ENCODE results near the gene MGAT5.
A peak's percentile ranks its signal among the peaks of the same experiment; 100 is the strongest.

MGAT5 gene

GRCh38 chr2:134344954-134345697, 91.3 kb downstream of the MGAT5 start:
- ATAC-seq (replicated peaks; ENCODE audit: extremely low read depth, poor library complexity, severe bottlenecking) (no peak), DNase-seq (ENCODE audit: low spot score in 2 of 2) (no peak)
- no peaks in the 10 kb centered on the region for H3K27me3 Mint-ChIP-seq
- no peak overlapping the region for H3K4me3 Mint-ChIP-seq
- H3K27ac Mint-ChIP-seq (ENCODE audit: low read depth): no peak overlapping the region
- H3K9me3 Mint-ChIP-seq: no peaks in the 10 kb centered on the region
- H3K4me1 Mint-ChIP-seq: no peaks in the 10 kb centered on the region
- H3K36me3 Mint-ChIP-seq (ENCODE audit: insufficient read depth): peaks cover 14% of the 10 kb centered on the region

DNA sequence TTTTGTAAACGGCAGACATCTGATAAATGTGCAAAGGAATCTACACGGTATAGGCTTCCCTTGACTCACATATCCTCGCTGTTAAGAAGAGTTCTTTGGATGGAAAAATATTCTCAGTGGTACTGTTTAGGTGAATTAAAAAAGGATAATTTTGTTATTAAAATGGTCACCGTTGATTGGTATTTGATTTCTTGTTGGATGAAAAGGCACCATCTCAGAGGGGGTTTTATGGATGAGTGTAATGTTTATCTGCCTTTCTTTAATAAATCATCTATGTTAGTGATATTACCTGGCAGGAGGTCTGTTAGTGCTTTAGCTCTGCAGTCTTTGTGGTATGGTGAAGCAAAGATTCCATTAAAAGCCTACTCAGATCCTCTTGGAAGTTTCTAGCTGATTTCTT, 92.3 kb downstream of the MGAT5 start:
- Mint-ChIP-seq H3K9me3 (no peaks in the 10 kb centered on the region), H3K27ac (ENCODE audit: low read depth) (no peak overlapping the region), H3K36me3 (ENCODE audit: insufficient read depth) (peaks cover 12% of the 10 kb centered on the region), H3K4me3 (no peak overlapping the region), H3K4me1 (no peaks in the 10 kb centered on the region), H3K27me3 (no peaks in the 10 kb centered on the region)
- ATAC-seq (replicated peaks; ENCODE audit: extremely low read depth, poor library complexity, severe bottlenecking): no peak
- DNase-seq (ENCODE audit: low spot score in 2 of 2): no peak

DNA sequence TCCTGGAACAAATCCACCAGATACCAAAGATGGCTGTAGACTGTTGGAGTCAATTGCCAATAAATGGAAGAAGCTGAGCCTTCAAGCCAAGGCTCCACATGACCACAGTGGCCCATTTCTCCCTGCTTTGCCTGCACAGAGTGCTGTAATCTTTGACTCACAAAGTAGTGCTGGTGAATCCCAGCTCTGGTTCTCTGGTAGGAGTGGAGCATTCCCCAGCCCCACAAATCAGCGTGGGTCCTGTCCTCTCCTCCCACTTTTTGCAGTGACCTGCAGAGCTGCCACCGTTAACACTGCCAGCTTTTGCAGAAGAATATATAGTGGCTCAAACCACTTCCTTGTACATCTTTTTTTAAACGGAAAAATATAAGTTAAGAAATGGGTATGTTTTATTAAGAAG, 93.9 kb downstream of the MGAT5 start:
- Mint-ChIP-seq H3K4me3 (no peak overlapping the region), H3K9me3 (no peaks in the 10 kb centered on the region), H3K27me3 (no peaks in the 10 kb centered on the region), H3K27ac (ENCODE audit: low read depth) (no peak overlapping the region), H3K4me1 (no peaks in the 10 kb centered on the region), H3K36me3 (ENCODE audit: insufficient read depth) (peaks cover 18% of the 10 kb centered on the region)
- ATAC-seq (replicated peaks; ENCODE audit: extremely low read depth, poor library complexity, severe bottlenecking) (no peak), DNase-seq (ENCODE audit: low spot score in 2 of 2) (no peak)

GRCh38 chr2:134348239-134348638, 94.4 kb downstream of the MGAT5 start:
- ATAC-seq (replicated peaks; ENCODE audit: extremely low read depth, poor library complexity, severe bottlenecking): no peak
- Mint-ChIP-seq H3K27ac (ENCODE audit: low read depth) (no peak overlapping the region), H3K4me3 (no peak overlapping the region), H3K4me1 (no peaks in the 10 kb centered on the region), H3K9me3 (no peaks in the 10 kb centered on the region), H3K27me3 (no peaks in the 10 kb centered on the region), H3K36me3 (ENCODE audit: insufficient read depth) (peaks cover 16% of the 10 kb centered on the region)
- DNase-seq (ENCODE audit: low spot score in 2 of 2): no peak

DNA sequence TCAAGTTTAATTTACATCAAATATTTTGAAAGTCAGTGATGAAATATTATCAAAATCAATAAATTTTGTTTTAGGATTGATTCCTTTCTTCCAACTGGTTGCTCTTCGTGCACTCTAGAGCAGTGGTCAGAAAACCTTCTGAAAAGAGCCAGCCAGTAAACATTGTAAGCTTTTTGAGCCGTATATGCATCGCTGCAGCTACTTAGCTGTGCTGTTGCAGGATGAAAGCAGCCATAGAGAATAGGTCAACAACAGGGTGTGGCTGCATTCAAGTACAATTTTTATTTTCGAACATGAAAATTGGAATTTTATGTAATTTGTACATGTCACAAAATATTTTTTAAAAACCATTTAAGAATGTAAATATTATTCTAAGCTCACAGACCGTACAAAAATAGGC, 94.9 kb downstream of the MGAT5 start:
- H3K4me3 Mint-ChIP-seq: no peak overlapping the region
- DNase-seq (ENCODE audit: low spot score in 2 of 2): no peak

DNA sequence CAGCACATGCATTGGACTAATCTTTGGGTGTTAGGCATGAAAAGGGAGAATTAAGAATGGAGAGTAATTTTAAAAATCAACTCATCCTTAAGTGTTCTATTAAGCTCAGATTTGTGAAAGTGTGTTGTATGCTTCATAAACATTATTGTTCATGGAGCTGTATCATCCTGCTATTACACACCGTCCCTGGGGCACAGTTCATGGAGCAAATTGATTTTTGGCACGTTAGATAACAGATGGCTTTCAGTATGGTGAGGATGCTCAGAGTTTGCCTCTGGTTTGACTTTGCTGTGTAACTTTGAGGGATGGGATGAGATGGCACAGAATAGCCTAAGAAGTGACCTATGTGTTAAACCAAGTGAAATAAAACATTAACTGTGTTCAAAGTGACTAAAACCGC, 97.1 kb downstream of the MGAT5 start:
- no peak for DNase-seq (ENCODE audit: low spot score in 2 of 2)
- Mint-ChIP-seq H3K27me3 (no peaks in the 10 kb centered on the region), H3K4me3 (no peak overlapping the region), H3K9me3 (no peaks in the 10 kb centered on the region), H3K27ac (ENCODE audit: low read depth) (no peak overlapping the region), H3K4me1 (no peaks in the 10 kb centered on the region), H3K36me3 (ENCODE audit: insufficient read depth) (peaks cover 16% of the 10 kb centered on the region)
- ATAC-seq (replicated peaks; ENCODE audit: extremely low read depth, poor library complexity, severe bottlenecking): no peak

More for the DNA sequence above, 94.9 kb downstream of the MGAT5 start:
- Mint-ChIP-seq H3K27ac (ENCODE audit: low read depth) (no peak overlapping the region), H3K36me3 (ENCODE audit: insufficient read depth) (peaks cover 18% of the 10 kb centered on the region), H3K9me3 (no peaks in the 10 kb centered on the region), H3K27me3 (no peaks in the 10 kb centered on the region), H3K4me1 (no peaks in the 10 kb centered on the region)
- no peak for ATAC-seq (replicated peaks; ENCODE audit: extremely low read depth, poor library complexity, severe bottlenecking)

GRCh38 chr2:134351899-134352298, 98.0 kb downstream of the MGAT5 start:
- DNase-seq (ENCODE audit: low spot score in 2 of 2) (no peak), ATAC-seq (replicated peaks; ENCODE audit: extremely low read depth, poor library complexity, severe bottlenecking) (no peak)
- no peaks in the 10 kb centered on the region for H3K9me3 Mint-ChIP-seq
- no peak overlapping the region for H3K27ac Mint-ChIP-seq (ENCODE audit: low read depth)
- no peaks in the 10 kb centered on the region for H3K27me3 Mint-ChIP-seq
- peaks cover 4% of the 10 kb centered on the region for H3K4me1 Mint-ChIP-seq
- no peak overlapping the region for H3K4me3 Mint-ChIP-seq
- peaks cover 18% of the 10 kb centered on the region for H3K36me3 Mint-ChIP-seq (ENCODE audit: insufficient read depth)

DNA sequence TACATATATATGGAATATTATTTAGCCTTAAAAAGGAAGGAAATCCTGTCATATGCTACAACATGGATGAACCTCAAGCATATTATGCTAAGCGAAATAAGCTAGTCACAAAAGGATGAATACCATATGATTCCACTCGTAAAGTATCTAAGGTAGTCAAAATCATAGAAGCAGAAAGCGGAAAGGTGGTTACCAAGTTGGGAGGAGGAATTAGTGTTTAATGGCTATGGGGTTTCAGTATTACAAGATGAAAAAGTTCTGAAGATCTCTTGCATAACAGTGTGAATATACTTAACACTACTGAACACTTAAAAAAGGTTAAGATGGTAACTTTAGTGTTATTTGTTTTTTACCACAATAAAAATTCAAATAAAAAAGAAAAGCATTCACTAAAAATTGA, 99.0 kb downstream of the MGAT5 start:
- Mint-ChIP-seq H3K27ac (ENCODE audit: low read depth) (no peak overlapping the region), H3K27me3 (no peaks in the 10 kb centered on the region), H3K36me3 (ENCODE audit: insufficient read depth) (peaks cover 18% of the 10 kb centered on the region), H3K9me3 (no peaks in the 10 kb centered on the region), H3K4me1 (peaks cover 5% of the 10 kb centered on the region), H3K4me3 (no peak overlapping the region)
- DNase-seq (ENCODE audit: low spot score in 2 of 2): no peak
- no peak for ATAC-seq (replicated peaks; ENCODE audit: extremely low read depth, poor library complexity, severe bottlenecking)

DNA sequence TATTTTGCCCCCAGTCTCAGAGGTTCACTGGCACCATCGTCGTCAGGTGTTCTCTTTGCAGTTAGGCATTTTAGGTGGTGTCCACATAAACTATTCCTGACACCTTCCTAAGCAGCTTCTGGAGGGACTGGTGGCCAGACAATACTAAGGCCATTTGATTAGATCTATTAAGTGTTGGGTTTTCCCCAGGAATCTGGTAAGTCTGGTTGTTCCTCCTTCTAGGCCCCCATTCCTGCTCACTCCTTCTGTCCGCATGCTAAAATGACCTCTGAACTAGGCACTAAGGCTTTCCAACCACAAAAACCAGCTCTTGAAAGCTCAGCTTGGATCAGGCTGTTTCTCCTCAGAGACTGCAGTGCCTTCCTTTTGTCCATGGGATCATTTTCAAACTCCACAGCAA, 100.7 kb downstream of the MGAT5 start:
- no peaks in the 10 kb centered on the region for H3K9me3 Mint-ChIP-seq
- ATAC-seq (replicated peaks; ENCODE audit: extremely low read depth, poor library complexity, severe bottlenecking) (no peak), DNase-seq (ENCODE audit: low spot score in 2 of 2) (no peak)
- no peak overlapping the region for H3K27ac Mint-ChIP-seq (ENCODE audit: low read depth)
- peaks cover 16% of the 10 kb centered on the region for H3K36me3 Mint-ChIP-seq (ENCODE audit: insufficient read depth)
- H3K4me1 Mint-ChIP-seq: peaks cover 5% of the 10 kb centered on the region
- no peaks in the 10 kb centered on the region for H3K27me3 Mint-ChIP-seq
- no peak overlapping the region for H3K4me3 Mint-ChIP-seq

DNA sequence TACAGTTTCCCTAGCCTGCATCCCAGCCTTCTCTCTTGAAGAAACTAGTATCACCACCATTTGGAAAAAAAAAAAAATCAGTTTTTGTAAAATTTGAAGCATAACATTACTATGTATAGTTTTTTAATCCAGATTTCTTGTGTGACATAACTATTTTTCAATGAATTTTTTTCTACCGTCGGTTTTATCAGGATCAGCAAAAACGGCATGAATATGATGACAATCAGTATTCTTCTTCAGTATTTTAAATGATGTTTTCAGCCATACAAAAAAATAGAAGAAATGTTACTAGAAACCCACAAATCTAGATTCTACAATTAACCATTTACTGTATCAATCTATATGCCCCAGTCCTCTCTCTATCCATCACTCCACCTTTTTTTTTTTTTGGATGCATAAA, 103.9 kb downstream of the MGAT5 start:
- DNase-seq (ENCODE audit: low spot score in 2 of 2): no peak
- no peak for ATAC-seq (replicated peaks; ENCODE audit: extremely low read depth, poor library complexity, severe bottlenecking)
- H3K27ac Mint-ChIP-seq (ENCODE audit: low read depth): no peak overlapping the region
- no peaks in the 10 kb centered on the region for H3K9me3 Mint-ChIP-seq
- H3K36me3 Mint-ChIP-seq (ENCODE audit: insufficient read depth): peaks cover 19% of the 10 kb centered on the region
- peaks cover 5% of the 10 kb centered on the region for H3K4me1 Mint-ChIP-seq
- no peak overlapping the region for H3K4me3 Mint-ChIP-seq
- H3K27me3 Mint-ChIP-seq: no peaks in the 10 kb centered on the region

DNA sequence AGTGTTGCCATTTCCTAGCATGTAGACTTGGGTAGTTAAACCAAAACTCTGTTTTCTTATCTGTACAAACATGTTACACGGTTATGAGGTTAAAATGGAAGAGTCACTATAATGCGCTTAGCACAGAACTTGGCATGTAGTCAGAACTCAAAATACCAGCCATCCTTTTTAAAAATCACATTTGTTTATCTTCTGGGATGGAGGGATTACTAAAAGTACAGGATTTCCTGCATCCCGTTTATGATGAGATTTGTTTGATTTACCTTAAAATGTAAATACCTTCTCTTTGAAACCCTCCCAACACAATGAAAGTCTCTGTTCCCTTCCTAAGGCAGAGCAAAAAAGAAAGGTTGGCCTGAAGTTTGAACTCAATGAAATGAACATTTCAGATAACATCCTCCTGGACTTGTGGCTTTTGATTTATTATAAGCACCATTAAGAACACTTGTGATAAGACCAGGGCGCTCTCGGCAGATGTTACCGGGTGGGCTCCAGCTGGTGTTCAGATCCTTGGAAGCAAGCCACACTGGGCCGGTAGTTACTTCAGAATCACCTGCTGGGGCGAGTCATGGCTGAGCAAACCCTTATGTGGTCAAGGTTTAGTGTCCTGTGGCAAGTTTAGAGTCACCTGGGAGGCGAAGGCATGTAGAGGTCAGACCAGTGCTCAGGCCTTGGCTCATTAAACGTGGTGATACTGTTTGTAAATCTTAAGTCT, 105.7 kb downstream of the MGAT5 start:
- H3K4me1 Mint-ChIP-seq: peaks cover 5% of the 10 kb centered on the region
- H3K9me3 Mint-ChIP-seq: no peaks in the 10 kb centered on the region
- H3K27ac Mint-ChIP-seq (ENCODE audit: low read depth): no peak overlapping the region

GRCh38 chr2:134360745-134361487, 107.0 kb downstream of the MGAT5 start:
- ATAC-seq (replicated peaks; ENCODE audit: extremely low read depth, poor library complexity, severe bottlenecking) (no peak), DNase-seq (ENCODE audit: low spot score in 2 of 2) (no peak)
- no peaks in the 10 kb centered on the region for H3K27me3 Mint-ChIP-seq
- H3K4me1 Mint-ChIP-seq: peaks cover 10% of the 10 kb centered on the region
- H3K36me3 Mint-ChIP-seq (ENCODE audit: insufficient read depth): peaks cover 21% of the 10 kb centered on the region
- no peaks in the 10 kb centered on the region for H3K9me3 Mint-ChIP-seq
- H3K27ac Mint-ChIP-seq (ENCODE audit: low read depth): no peak overlapping the region
- no peak overlapping the region for H3K4me3 Mint-ChIP-seq

More for the DNA sequence above, 105.7 kb downstream of the MGAT5 start:
- Mint-ChIP-seq H3K4me3 (no peak overlapping the region), H3K36me3 (ENCODE audit: insufficient read depth) (peaks cover 18% of the 10 kb centered on the region), H3K27me3 (no peaks in the 10 kb centered on the region)
- DNase-seq (ENCODE audit: low spot score in 2 of 2): no peak
- no peak for ATAC-seq (replicated peaks; ENCODE audit: extremely low read depth, poor library complexity, severe bottlenecking)

DNA sequence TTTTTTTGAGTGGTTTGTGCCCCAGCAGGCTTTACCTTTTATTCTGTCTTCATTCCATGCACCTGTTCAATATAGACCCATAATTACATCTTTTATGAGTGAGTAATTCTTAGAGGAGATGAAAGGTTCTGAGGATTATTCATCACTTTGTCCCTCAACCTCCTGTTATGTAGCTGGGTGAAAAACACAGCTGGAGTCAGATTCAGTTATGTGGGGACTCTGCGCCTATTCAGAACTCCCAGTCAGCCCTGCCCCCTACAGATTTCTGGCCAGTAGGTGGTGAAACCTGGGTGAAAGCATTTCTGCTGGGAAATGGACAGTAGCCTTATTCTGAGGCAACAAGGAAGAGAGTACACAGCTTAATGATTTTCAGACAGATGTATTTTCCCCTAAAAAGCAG, 107.8 kb downstream of the MGAT5 start:
- no peak for DNase-seq (ENCODE audit: low spot score in 2 of 2)
- Mint-ChIP-seq H3K9me3 (no peaks in the 10 kb centered on the region), H3K27ac (ENCODE audit: low read depth) (peak overlapping the region; percentile 16), H3K36me3 (ENCODE audit: insufficient read depth) (peaks cover 20% of the 10 kb centered on the region), H3K27me3 (no peaks in the 10 kb centered on the region), H3K4me1 (peaks cover 10% of the 10 kb centered on the region), H3K4me3 (no peak overlapping the region)
- ATAC-seq (replicated peaks; ENCODE audit: extremely low read depth, poor library complexity, severe bottlenecking): no peak
